GM12875 (cell line): ENCODE measurements around the gene KIAA1755.

Source experiments
- H3K4me3 ChIP-seq: one replicate; pipeline ENCODE4 v1.5.1; 2011; ENCODE audit warnings: low read depth, low read length, control low read depth
- TF ChIP-seq, protein P1 (sequence below): IDR thresholded peaks from 2 replicates; pipeline ENCODE4 v1.5.1; 2011; ENCODE audit warnings: low read depth, mild to moderate bottlenecking, control low read depth, inconsistent platforms, low read length, moderate library complexity, borderline replicate concordance; ENCODE audit not compliant: insufficient read depth

KIAA1755 gene

DNA sequence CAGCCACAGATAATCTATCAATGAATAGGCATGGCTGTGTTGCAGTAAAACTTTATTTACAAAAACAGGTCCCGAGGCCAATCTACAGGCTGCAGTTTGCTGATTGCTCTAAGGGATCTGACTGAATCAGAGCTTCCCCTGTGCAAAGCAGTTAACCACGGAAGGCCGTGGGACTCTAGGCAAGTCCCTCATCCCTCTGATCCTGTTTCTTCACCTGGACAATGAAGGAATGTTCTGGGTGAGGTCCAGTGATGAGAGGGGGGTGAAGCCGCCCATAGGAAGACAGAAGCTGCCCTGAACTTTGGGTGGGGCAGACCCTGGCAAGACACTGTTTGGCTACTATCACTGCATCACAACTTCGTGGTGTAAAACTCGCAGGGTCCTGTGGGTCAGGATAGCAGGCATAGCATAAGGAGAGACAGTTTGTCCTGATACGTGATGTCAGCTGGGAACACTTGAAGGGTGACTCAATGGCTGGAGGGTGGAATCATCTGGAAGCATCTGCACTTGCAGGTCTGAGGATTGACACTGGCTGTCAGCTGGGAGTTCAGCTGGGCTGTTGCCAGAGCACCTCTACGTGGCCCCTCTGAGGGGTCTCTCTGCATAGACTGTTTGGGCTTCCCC, 62.2 kb downstream of the KIAA1755 start:
- no peak overlapping the region for H3K4me3 ChIP-seq
- TF ChIP-seq, protein P1, sequence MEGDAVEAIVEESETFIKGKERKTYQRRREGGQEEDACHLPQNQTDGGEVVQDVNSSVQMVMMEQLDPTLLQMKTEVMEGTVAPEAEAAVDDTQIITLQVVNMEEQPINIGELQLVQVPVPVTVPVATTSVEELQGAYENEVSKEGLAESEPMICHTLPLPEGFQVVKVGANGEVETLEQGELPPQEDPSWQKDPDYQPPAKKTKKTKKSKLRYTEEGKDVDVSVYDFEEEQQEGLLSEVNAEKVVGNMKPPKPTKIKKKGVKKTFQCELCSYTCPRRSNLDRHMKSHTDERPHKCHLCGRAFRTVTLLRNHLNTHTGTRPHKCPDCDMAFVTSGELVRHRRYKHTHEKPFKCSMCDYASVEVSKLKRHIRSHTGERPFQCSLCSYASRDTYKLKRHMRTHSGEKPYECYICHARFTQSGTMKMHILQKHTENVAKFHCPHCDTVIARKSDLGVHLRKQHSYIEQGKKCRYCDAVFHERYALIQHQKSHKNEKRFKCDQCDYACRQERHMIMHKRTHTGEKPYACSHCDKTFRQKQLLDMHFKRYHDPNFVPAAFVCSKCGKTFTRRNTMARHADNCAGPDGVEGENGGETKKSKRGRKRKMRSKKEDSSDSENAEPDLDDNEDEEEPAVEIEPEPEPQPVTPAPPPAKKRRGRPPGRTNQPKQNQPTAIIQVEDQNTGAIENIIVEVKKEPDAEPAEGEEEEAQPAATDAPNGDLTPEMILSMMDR: no peak

DNA sequence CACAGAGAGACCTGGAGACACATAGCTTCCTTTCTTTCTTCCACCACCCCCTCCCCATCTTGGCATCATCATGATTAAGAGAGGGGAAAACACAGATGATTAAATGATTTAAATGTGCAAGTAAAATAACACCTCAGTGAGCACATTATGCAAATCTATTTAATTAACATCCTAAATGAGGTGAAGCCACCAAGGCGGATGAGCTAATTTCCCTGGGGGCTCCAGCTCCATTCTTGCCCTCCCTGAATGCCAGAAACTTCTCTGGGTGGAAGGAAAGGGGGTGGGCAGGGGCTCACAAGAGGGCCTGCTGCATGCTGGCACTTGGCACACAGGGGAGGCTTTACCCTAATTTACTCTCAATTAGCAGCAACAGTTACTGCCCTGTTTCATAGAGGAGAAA, 62.9 kb downstream of the KIAA1755 start:
- TF ChIP-seq, protein P1: no peak
- no peak overlapping the region for H3K4me3 ChIP-seq

DNA sequence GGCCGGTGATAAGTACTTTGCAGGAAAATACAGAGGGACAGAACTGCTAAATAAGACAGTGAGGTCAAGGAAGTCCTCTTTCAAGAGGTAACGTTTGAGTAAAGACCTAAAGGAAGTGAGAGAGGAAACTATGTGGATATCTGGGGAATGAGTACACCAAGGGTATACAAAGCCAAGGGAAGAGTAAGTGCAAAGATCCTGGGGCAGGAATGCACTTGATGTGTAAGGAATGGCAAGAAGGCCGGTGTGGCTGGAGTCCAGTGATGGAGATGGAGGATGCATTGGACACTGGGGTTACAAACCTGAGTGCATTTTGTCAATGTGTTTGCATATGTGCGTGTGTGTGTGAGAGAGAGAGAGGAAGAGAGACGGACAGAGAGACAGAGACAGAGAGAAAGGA, 63.3 kb downstream of the KIAA1755 start:
- TF ChIP-seq, protein P1: no peak
- H3K4me3 ChIP-seq: no peak overlapping the region

DNA sequence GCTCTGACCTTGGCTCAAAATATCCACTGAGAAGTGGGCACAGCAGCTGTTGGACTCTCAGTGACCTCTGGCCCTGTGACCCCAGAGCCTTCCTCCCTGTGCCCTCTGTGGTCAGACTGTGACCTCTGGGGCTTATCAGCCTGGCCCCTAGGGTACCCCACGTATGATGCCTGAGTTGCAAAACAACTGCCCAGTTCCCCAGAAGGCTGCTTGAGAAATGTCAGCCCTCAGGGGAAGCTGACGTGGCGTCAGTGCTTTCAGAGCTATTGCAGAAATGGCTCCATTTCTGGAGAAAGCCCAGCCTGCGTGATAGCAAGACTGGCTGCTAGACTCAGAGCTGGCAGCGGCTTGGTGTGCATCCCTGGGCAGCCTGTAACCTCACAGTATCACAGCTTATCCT, 63.9 kb downstream of the KIAA1755 start:
- TF ChIP-seq, protein P1: no peak
- H3K4me3 ChIP-seq: no peak overlapping the region

DNA sequence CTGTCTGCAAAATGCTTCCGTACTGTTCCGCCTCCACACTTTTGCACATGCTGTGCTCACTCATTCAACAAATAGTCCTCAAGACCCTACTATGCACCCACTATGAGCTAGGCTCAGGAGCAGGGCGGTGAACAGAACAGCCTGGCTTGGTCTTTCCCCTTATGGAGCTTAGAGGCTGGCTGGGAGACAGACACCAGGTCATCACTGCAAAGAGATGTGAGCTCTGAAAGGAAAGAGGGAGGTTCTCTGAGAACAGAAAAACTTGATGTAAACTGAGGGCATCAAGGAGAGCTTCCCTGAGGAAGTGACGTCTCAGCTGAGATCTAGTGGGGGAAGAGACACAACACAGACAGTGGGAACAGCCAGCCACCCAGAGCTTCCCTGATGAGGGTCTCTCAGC, 64.5 kb downstream of the KIAA1755 start:
- TF ChIP-seq, protein P1: no peak
- no peak overlapping the region for H3K4me3 ChIP-seq

DNA sequence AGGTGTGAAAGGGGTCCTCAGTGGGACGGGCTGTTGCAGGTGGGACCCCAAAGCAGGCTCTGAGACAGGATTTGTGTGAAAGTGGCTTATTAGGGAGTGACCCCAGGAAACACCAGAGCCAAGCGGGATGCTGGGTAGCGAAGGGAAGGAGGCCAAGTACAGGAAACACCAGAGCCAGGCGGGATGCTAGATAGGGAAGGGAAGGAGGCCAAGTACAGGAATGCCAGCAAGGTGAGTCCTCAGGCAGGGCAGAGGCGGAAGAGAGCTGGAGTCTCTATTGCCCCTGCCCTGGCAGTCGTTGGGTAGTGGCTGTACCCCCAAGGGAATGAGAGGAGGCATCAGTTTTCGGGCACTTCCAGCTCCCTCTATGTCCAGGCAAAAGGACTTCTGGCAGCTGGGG, 65.0 kb downstream of the KIAA1755 start:
- TF ChIP-seq, protein P1: no peak
- H3K4me3 ChIP-seq: no peak overlapping the region

DNA sequence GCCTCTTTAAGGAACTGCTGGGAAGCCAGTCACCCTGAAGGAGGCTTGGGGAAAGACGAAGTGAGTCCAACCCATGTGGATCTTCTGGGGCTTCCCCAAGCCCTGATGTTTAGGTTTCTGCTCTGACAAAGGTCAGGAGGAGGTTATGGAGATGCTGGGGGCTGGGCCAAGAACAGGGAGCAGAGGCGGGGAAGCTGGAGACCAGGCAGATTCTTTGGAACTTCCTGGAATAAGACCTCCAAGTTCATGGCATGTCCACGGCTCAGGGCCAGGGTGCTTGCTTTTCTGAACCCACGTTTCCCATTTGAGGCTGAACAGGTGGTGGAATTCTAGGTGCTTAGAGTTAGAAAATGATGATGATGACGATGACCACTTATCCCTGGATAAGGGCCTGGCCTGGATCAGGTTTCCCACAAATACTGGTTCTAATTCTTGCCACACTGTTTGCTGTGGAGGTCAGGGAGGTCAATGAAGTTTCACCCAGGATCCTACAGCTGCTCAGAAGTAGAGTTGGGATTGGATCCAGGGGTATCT, 65.5 kb downstream of the KIAA1755 start:
- no peak overlapping the region for H3K4me3 ChIP-seq

More for the DNA sequence above, 65.5 kb downstream of the KIAA1755 start:
- TF ChIP-seq, protein P1: no peak
